Astrocyte (in vitro differentiated cells and primary cell): ENCODE data around the gene CTNNA3.

Experiments
- CTCF ChIP-seq: IDR thresholded peaks from 2 replicates; pipeline ENCODE4 v1.5.1; 2011; ENCODE audit warnings: low read depth, mild to moderate bottlenecking, inconsistent platforms, low read length, moderate library complexity; ENCODE audit not compliant: insufficient read depth
- EZH2 ChIP-seq: IDR thresholded peaks from 2 replicates; pipeline ENCODE4 v1.6.1; 2012; ENCODE audit warnings: mild to moderate bottlenecking, low read length, inconsistent platforms; ENCODE audit not compliant: insufficient read depth

- TF ChIP-seq CTCF (peak; percentile 17), EZH2 (no peak)
Observed at GRCh38 chr10:66627156-66627555, 1068.8 kb downstream of the CTNNA3 start.
